Keratinocyte (primary cell): ENCODE measurements around the gene RGS2. TPM values are rescaled to one million over a fixed set of nuclear protein-coding genes. Genes with fewer than 3 reads are reported as not detected.

Source experiments
- DNase-seq: peaks from one replicate; pipeline ENCODE4 v3.0.0-alpha.2; 2011; ENCODE audit warnings: low read depth, missing footprints, low spot score
- FAIRE-seq: peaks from 2 replicates; lab custom pipeline; 2011; peaks lifted over from hg19 to GRCh38; lab: Jason Lieb, UNC
- H2AFZ ChIP-seq: 2 replicates; pipeline ENCODE4 v1.6.0; 2012; ENCODE audit warnings: low read length, control low read depth, inconsistent platforms; ENCODE audit not compliant: control insufficient read depth
- H3K27ac ChIP-seq: 2 replicates; pipeline ENCODE4 v1.5.1; 2011; ENCODE audit warnings: low read length; ENCODE audit not compliant: control insufficient read depth, insufficient read depth
- H3K27me3 ChIP-seq: 3 replicates; pipeline ENCODE4 v1.6.0; 2011; ENCODE audit warnings: low read length; ENCODE audit not compliant: control insufficient read depth, insufficient read depth; ENCODE audit errors: extremely low read depth
- H3K36me3 ChIP-seq, 2 experiments: 2 replicates in 1 of 2; 3 replicates in 1 of 2; pipeline ENCODE4 v1.5.1; 2011; ENCODE audit warnings: low read length in 2 of 2, mild to moderate bottlenecking in 1 of 2; ENCODE audit not compliant: control insufficient read depth in 2 of 2, insufficient read depth in 2 of 2; ENCODE audit errors: extremely low read depth in 1 of 2
- H3K4me1 ChIP-seq: 3 replicates; pipeline ENCODE4 v1.5.1; 2011; ENCODE audit warnings: low read length; ENCODE audit not compliant: control insufficient read depth, insufficient read depth; ENCODE audit errors: extremely low read depth
- H3K4me2 ChIP-seq: 3 replicates; pipeline ENCODE4 v1.6.0; 2011; ENCODE audit warnings: low read depth, low read length; ENCODE audit not compliant: control insufficient read depth, insufficient read depth; ENCODE audit errors: extremely low read depth
- H3K4me3 ChIP-seq, 3 experiments: fragments of 200-600 bp in 1 of 3; sonication (generic) in 1 of 3; 2 replicates in 2 of 3; 3 replicates in 1 of 3; pipeline ENCODE4 v1.5.1; 2011 to 2016; ENCODE audit warnings: low read length in 3 of 3, mild to moderate bottlenecking in 3 of 3, control low read depth in 2 of 3, inconsistent platforms in 1 of 3, low read depth in 1 of 3, mixed read lengths in 1 of 3, mixed run types in 1 of 3, moderate library complexity in 1 of 3; ENCODE audit not compliant: control insufficient read depth in 2 of 3, insufficient read depth in 2 of 3; ENCODE audit errors: extremely low read depth in 1 of 3
- H3K79me2 ChIP-seq: 2 replicates; pipeline ENCODE4 v1.6.0; 2012; ENCODE audit warnings: low read length; ENCODE audit not compliant: control insufficient read depth, insufficient read depth
- H3K9ac ChIP-seq: 3 replicates; pipeline ENCODE4 v1.6.0; 2011; ENCODE audit warnings: low read length; ENCODE audit not compliant: control insufficient read depth, insufficient read depth; ENCODE audit errors: extremely low read depth
- H3K9me1 ChIP-seq: 3 replicates; pipeline ENCODE4 v1.6.0; 2011; ENCODE audit warnings: low read length; ENCODE audit not compliant: control insufficient read depth, insufficient read depth; ENCODE audit errors: extremely low read depth
- H3K9me3 ChIP-seq: 2 replicates; pipeline ENCODE4 v1.5.1; 2012; ENCODE audit warnings: low read depth, low read length; ENCODE audit not compliant: control insufficient read depth
- H4K20me1 ChIP-seq: 3 replicates; pipeline ENCODE4 v1.6.0; 2011; ENCODE audit warnings: low read length; ENCODE audit not compliant: control insufficient read depth, insufficient read depth; ENCODE audit errors: extremely low read depth
- CTCF ChIP-seq, 3 experiments: IDR thresholded peaks in 1 of 3; conservative IDR thresholded peaks in 1 of 3; optimal IDR thresholded peaks in 1 of 3; 2 replicates in 2 of 3; 3 replicates in 1 of 3; pipeline versions ENCODE3 to v1.5.1; 2011; ENCODE audit warnings: low read length in 3 of 3, mild to moderate bottlenecking in 3 of 3, moderate library complexity in 2 of 3, control low read depth in 1 of 3, inconsistent platforms in 1 of 3; ENCODE audit not compliant: insufficient read depth in 2 of 3; ENCODE audit errors: extremely low read depth in 1 of 3
- EZH2 ChIP-seq: IDR thresholded peaks from one replicate; pipeline ENCODE4 v1.6.1; 2012; ENCODE audit warnings: inconsistent platforms, mild to moderate bottlenecking, low read length, moderate library complexity
- dilution Hi-C: fragments of 300-500 bp; cut with MboI; formaldehyde crosslinking; loops from one replicate; pipeline ENCODE4 v1.7.0; 2020; ENCODE audit warnings: low sequenced_read_pairs; ENCODE audit not compliant: extremely low pct_ligation_motif_present
- polyA plus RNA-seq, 5 experiments: library from polyadenylated mRNA; depleted of rRNA in 3 of 5; stranded (reverse) in 3 of 5; stranded (forward) in 1 of 5; unstranded in 1 of 5; fragments of >200 nt; gene quantifications; 1 replicate in 1 of 5; 2 replicates in 3 of 5; 3 replicates in 1 of 5; pipeline versions ENCODE4 v1.2.1 to v1.2.3, GENCODE V29; 2011 to 2012; ENCODE audit warnings: missing spikeins in 2 of 5, low read depth in 1 of 5, low replicate concordance in 1 of 5

The RGS2 gene
- polyA plus RNA-seq, 1 donor (not counting 4 experiments of a cell fraction or from before 2014, with no cell fraction given), result 128 TPM

GRCh38 chr1:192767798-192768197, 41.0 kb upstream of the RGS2 start:
- Histone ChIP-seq H3K36me3 (no peaks in the 10 kb centered on the region), H3K4me3 (no peak overlapping the region), H3K27me3 (no peaks in the 10 kb centered on the region), H3K9me1 (no peaks in the 10 kb centered on the region), H2AFZ (no peak overlapping the region), H4K20me1 (no peaks in the 10 kb centered on the region), H3K27ac (no peak overlapping the region), H3K79me2 (no peaks in the 10 kb centered on the region), H3K4me2 (no peak overlapping the region), H3K4me1 (peaks cover 9% of the 10 kb centered on the region), H3K9me3 (no peaks in the 10 kb centered on the region), H3K9ac (no peak overlapping the region)
- no peak for DNase-seq
- dilution Hi-C loops, result no loop called here
- TF ChIP-seq CTCF (optimal IDR thresholded peaks at IDR 0.05 in 1 of 3, IDR thresholded peaks at IDR 0.05 in 1 of 3, conservative IDR thresholded peaks at IDR 0.05 in 1 of 3; ENCODE audit: extremely low read depth in 1 of 3, insufficient read depth in 2 of 3, low read length in 3 of 3), result no peak
- no peak for TF ChIP-seq EZH2
- FAIRE-seq, result no peak

GRCh38 chr1:192768463-192768862, 40.4 kb upstream of the RGS2 start:
- peaks cover 6% of the 10 kb centered on the region for H3K4me1 ChIP-seq
- no peaks in the 10 kb centered on the region for H3K9me3 ChIP-seq
- no peaks in the 10 kb centered on the region for H4K20me1 ChIP-seq
- no peak overlapping the region for H3K9ac ChIP-seq
- FAIRE-seq (no peak), DNase-seq (no peak)
- no peaks in the 10 kb centered on the region for H3K27me3 ChIP-seq
- H3K4me3 ChIP-seq, result no peak overlapping the region
- no peaks in the 10 kb centered on the region for H3K9me1 ChIP-seq
- TF ChIP-seq CTCF (optimal IDR thresholded peaks at IDR 0.05 in 1 of 3, IDR thresholded peaks at IDR 0.05 in 1 of 3, conservative IDR thresholded peaks at IDR 0.05 in 1 of 3; ENCODE audit: extremely low read depth in 1 of 3, insufficient read depth in 2 of 3, low read length in 3 of 3) (no peak), EZH2 (no peak)
- H2AFZ ChIP-seq, result no peak overlapping the region
- dilution Hi-C loops, result no loop called here
- H3K27ac ChIP-seq, result no peak overlapping the region
- no peak overlapping the region for H3K4me2 ChIP-seq
- no peaks in the 10 kb centered on the region for H3K36me3 ChIP-seq
- no peaks in the 10 kb centered on the region for H3K79me2 ChIP-seq
